Dermis lymphatic vessel endothelial cell (primary cell): Measurements from ENCODE around the gene CHID1. TPM values are rescaled to one million over a fixed set of nuclear protein-coding genes. Genes with fewer than 3 reads are reported as not detected.

ENCODE experiments used
- total RNA-seq: library from RNA; depleted of rRNA; stranded (reverse); fragments of >200 nt; gene quantifications from 2 replicates; pipeline ENCODE4 v1.2.1, GENCODE V29; 2014

CHID1 gene
- total RNA-seq: 24.4 and 29.8 TPM in 2 replicates

GRCh38 chr11:910589-911030, at the start of gene CHID1:
Gene CHID1, minus strand, starts transcription at chr11:910810. Its CDS starts 5,994 bp downstream, at chr11:904816.

GRCh38 chr11:925496-926301, 15.1 kb upstream of the CHID1 start, which contains the start of gene AP2A2:
Gene AP2A2, plus strand, starts transcription at chr11:925870. Its CDS starts 152 bp downstream, at chr11:926022.

GRCh38 chr11:842370-843002, 68.1 kb downstream of the CHID1 start, which contains the start of the genes POLR2L and TSPAN4:
Gene POLR2L, minus strand, starts transcription at chr11:842529. Its CDS starts 21 bp downstream, at chr11:842508.
Gene TSPAN4, plus strand, starts transcription at chr11:842852. Its CDS starts 7,453 bp downstream, at chr11:850305.

GRCh38 chr11:832529-833113, 78.0 kb downstream of the CHID1 start, which contains the start of gene CD151:
Gene CD151, plus strand, starts transcription at chr11:832952. Its CDS starts 3,118 bp downstream, at chr11:836070.

GRCh38 chr11:827897-828192, 82.8 kb downstream of the CHID1 start, which contains the start of gene CRACR2B:
Gene CRACR2B, plus strand, starts transcription at chr11:827919. Its CDS starts 689 bp downstream, at chr11:828608.

GRCh38 chr11:818396-819128, 92.0 kb downstream of the CHID1 start, which contains the start of gene PNPLA2:
Gene PNPLA2, plus strand, starts transcription at chr11:818914. Its CDS starts 805 bp downstream, at chr11:819719.

Other genes with a start within 250 kb of the CHID1 start
- 27.5 and 34.3 TPM in 2 replicates for gene DEAF1, start 215.6 kb downstream of the CHID1 start, total RNA-seq
- 7.9 and 11.1 TPM in 2 replicates for gene TMEM80, start 215.0 kb downstream of the CHID1 start, total RNA-seq
- gene EPS8L2, start 204.6 kb downstream of the CHID1 start, total RNA-seq: 1.9 and 2.1 TPM in 2 replicates
- 96.4 and 101 TPM in 2 replicates for gene TALDO1, start 163.3 kb downstream of the CHID1 start, total RNA-seq
- 22.9 and 25.1 TPM in 2 replicates for gene GATD1, start 133.3 kb downstream of the CHID1 start, total RNA-seq
- gene CEND1, start 120.7 kb downstream of the CHID1 start, total RNA-seq: 0.09 TPM in 1 of 2 replicates, not detected in the other
- 4.7 and 5.2 TPM in 2 replicates for gene SLC25A22, start 112.5 kb downstream of the CHID1 start, total RNA-seq
- 3.0 and 3.5 TPM in 2 replicates for gene PIDD1, start 105.6 kb downstream of the CHID1 start, total RNA-seq
- 292 and 295 TPM in 2 replicates for gene RPLP2, start 100.8 kb downstream of the CHID1 start, total RNA-seq
- 45.8 and 67.0 TPM in 2 replicates for gene PNPLA2, start 91.9 kb downstream of the CHID1 start, total RNA-seq
- 17.9 and 28.8 TPM in 2 replicates for gene CRACR2B, start 82.9 kb downstream of the CHID1 start, total RNA-seq
- gene CD151, start 77.9 kb downstream of the CHID1 start, total RNA-seq: 587 and 744 TPM in 2 replicates
- 133 and 311 TPM in 2 replicates for gene POLR2L, start 68.3 kb downstream of the CHID1 start, total RNA-seq
- gene TSPAN4, start 68.0 kb downstream of the CHID1 start, total RNA-seq: 57.3 and 155 TPM in 2 replicates
- 24.7 and 37.1 TPM in 2 replicates for gene AP2A2, start 15.1 kb upstream of the CHID1 start, total RNA-seq
- gene MUC6, start 125.9 kb upstream of the CHID1 start, total RNA-seq: not detected in 2 replicates
- gene MUC2, start 164.1 kb upstream of the CHID1 start, total RNA-seq: not detected in 2 replicates
- gene MUC5AC, start 247.1 kb upstream of the CHID1 start, total RNA-seq: not detected in 2 replicates